ENCODE results near the gene AARS2. TPM values are rescaled to one million over a fixed set of nuclear protein-coding genes. Genes with fewer than 3 reads are reported as not detected.

The AARS2 gene
- total and polyA plus RNA-seq, 9 of the 15 experiments (the other 6 are each of a cell fraction or from before 2014, with no cell fraction given): 0.97 to 34.0 (median 18.3) TPM

GRCh38 chr6:44264154-44265006 is 48.8 kb downstream of the AARS2 start:
- peaks cover 32% of the 10 kb centered on the region; the same call in 1 of the 3 replicates for H3K36me3 ChIP-seq (ENCODE audit: control insufficient read depth, insufficient read depth, low read length)
- TSS peak; percentile 60 for BruUV-seq (replicated peaks)
- H2AFZ ChIP-seq (ENCODE audit: low read depth, low read length): peak overlapping the region; percentile 86
- peaks cover 17% of the 10 kb centered on the region for H3K79me2 ChIP-seq (ENCODE audit: control insufficient read depth, insufficient read depth, low read length)
- peak overlapping the region; percentile 74 for H3K27ac ChIP-seq (ENCODE audit: extremely low read depth, low read depth, low read length)
- H4K20me1 ChIP-seq (replicated peaks; ENCODE audit: control insufficient read depth, insufficient read depth, low read length): no peaks in the 10 kb centered on the region; the same call in 1 of the 2 replicates
- ChIA-PET CTCF (ENCODE audit: low intra/inter-chr PET ratio) (interaction anchor here (0.6 to 1.0 kb wide), 2 partner anchors 167 to 541 kb away, joined by 3 to 5 read pairs; no protein-coding TSS in a partner anchor), POLR2A (interaction anchor here (0.5 to 8.2 kb wide), 10 partner anchors 10 to 1175 kb away, joined by 3 to 69 read pairs (median 3); partner anchors contain the start of genes CDC5L and HSP90AB1)
- ATAC-seq (peak; percentile 45), FAIRE-seq (peak; percentile 46), DNase-seq (ENCODE audit: extremely low read depth in 1 of 4, low spot score in 3 of 4) (peak in 2 of 4 experiments; percentile 63 to 65)
- 1% methylated on average over 13 of the region's 13 CpGs for WGBS (ENCODE audit: insufficient coverage, low coverage, missing lambda C conversion rate)
- in situ Hi-C loops (cut with MboI): loop anchor here (5.0 kb wide), 1 partner anchor 78 kb away; the partner anchor contains the start of gene SPATS1
- peaks cover 19 to 34% of the 10 kb centered on the region in 2 experiments; a peak in 4 of 5 replicates for H3K4me1 ChIP-seq (replicated peaks in 1 of 2; ENCODE audit: control insufficient read depth in 2 of 2, insufficient read depth in 2 of 2, low read length in 2 of 2)
- no peaks in the 10 kb centered on the region for H3K9me3 ChIP-seq (replicated peaks; ENCODE audit: control insufficient read depth, insufficient read depth, low read depth, low read length)
- peaks cover 8 to 9% of the 10 kb centered on the region in 2 experiments; a peak in 4 of 5 replicates for H3K27me3 ChIP-seq (ENCODE audit: control insufficient read depth in 2 of 2, insufficient read depth in 2 of 2, low read length in 2 of 2)
- peak overlapping the region; percentile 74 to 94 for H3K9ac ChIP-seq (ENCODE audit: insufficient read depth in 1 of 2, low read depth in 2 of 2, low read length in 2 of 2)
- H3K9me1 ChIP-seq (ENCODE audit: control insufficient read depth, insufficient read depth, low read length): no peaks in the 10 kb centered on the region
- peak overlapping the region; percentile 90 for H3K4me2 ChIP-seq (ENCODE audit: insufficient read depth, low read length)
- H3K4me3 ChIP-seq: peak overlapping the region; percentile 83
- intact Hi-C loops (cut with micrococcal nuclease): loop anchor here (1.0 to 5.0 kb wide), 2 partner anchors 92 to 167 kb away; no protein-coding TSS in a partner anchor
- 0 out of 2 replicates have a peak, but pooled peaks have one; percentile 33 for TF ChIP-seq ETV1 (tag; conservative IDR thresholded peaks at IDR 0.05; ENCODE audit: low read depth)
- 0 out of 2 replicates have a peak, but pooled peaks have one; percentile 14 for TF ChIP-seq NR4A1 (CRISPR knock-in tag; IDR thresholded peaks at IDR 0.05)
- TF ChIP-seq NR4A1 (tag; IDR thresholded peaks at IDR 0.05): no peak
- 0 out of 4 replicates have a peak, but pooled peaks of 1 of the 2 experiments have one; percentile 29 for TF ChIP-seq ETV6 (IDR thresholded peaks at IDR 0.05; ENCODE audit: borderline replicate concordance in 1 of 2, low read depth in 2 of 2, low read length in 1 of 2)
- TF ChIP-seq ETV6 (CRISPR knock-in tag; IDR thresholded peaks at IDR 0.05; ENCODE audit: borderline replicate concordance): no peak
- 0 out of 2 replicates have a peak, but pooled peaks have one; percentile 20 for TF ChIP-seq ZNF445 (CRISPR knock-in tag; IDR thresholded peaks at IDR 0.05; ENCODE audit: low read depth)
- 0 out of 2 replicates have a peak, but pooled peaks have one; percentile 11 for TF ChIP-seq JUND (IDR thresholded peaks at IDR 0.05; ENCODE audit: borderline replicate concordance, low read depth, low read length)
- no peak for TF ChIP-seq JUND (tag; IDR thresholded peaks at IDR 0.05; ENCODE audit: borderline replicate concordance, low read depth, low read length)
- 0 out of 2 replicates have a peak, but pooled peaks have one; percentile 29 for TF ChIP-seq SMARCA5 (IDR thresholded peaks at IDR 0.05)
- 0 out of 2 replicates have a peak, but pooled peaks have one; percentile 10 for TF ChIP-seq CBFB (CRISPR knock-in tag; IDR thresholded peaks at IDR 0.05)
- 0 out of 2 replicates have a peak, but pooled peaks have one; percentile 52 for TF ChIP-seq E2F5 (CRISPR knock-in tag; IDR thresholded peaks at IDR 0.05)
- no peak for TF ChIP-seq MAFF (IDR thresholded peaks at IDR 0.05; ENCODE audit: low read length)
- peak; percentile 100 for TF ChIP-seq SPI1 (IDR thresholded peaks at IDR 0.05; ENCODE audit: borderline replicate concordance, low read depth, low read length)
- TF ChIP-seq ZNF512 (tag; IDR thresholded peaks at IDR 0.05): no peak
- TF ChIP-seq ARID2 (IDR thresholded peaks at IDR 0.05): 0 out of 2 replicates have a peak, but pooled peaks have one; percentile 25
- TF ChIP-seq ARID1B (IDR thresholded peaks at IDR 0.05): peak; percentile 27; the same call in 1 of the 2 replicates
- TF ChIP-seq ZNF431 (CRISPR knock-in tag; IDR thresholded peaks at IDR 0.05): 0 out of 2 replicates have a peak, but pooled peaks have one; percentile 11
- peak; percentile 70; the same call in 1 of the 2 replicates for TF ChIP-seq ZBTB7A (IDR thresholded peaks at IDR 0.05; ENCODE audit: borderline replicate concordance, control insufficient read depth, low read depth, low read length)
